ENCODE results near the gene CD163.

GRCh38 chr12:7514416-7514815, 10.8 kb upstream of the CD163 start:
- TF ChIP-seq, protein P1, sequence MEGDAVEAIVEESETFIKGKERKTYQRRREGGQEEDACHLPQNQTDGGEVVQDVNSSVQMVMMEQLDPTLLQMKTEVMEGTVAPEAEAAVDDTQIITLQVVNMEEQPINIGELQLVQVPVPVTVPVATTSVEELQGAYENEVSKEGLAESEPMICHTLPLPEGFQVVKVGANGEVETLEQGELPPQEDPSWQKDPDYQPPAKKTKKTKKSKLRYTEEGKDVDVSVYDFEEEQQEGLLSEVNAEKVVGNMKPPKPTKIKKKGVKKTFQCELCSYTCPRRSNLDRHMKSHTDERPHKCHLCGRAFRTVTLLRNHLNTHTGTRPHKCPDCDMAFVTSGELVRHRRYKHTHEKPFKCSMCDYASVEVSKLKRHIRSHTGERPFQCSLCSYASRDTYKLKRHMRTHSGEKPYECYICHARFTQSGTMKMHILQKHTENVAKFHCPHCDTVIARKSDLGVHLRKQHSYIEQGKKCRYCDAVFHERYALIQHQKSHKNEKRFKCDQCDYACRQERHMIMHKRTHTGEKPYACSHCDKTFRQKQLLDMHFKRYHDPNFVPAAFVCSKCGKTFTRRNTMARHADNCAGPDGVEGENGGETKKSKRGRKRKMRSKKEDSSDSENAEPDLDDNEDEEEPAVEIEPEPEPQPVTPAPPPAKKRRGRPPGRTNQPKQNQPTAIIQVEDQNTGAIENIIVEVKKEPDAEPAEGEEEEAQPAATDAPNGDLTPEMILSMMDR (IDR thresholded peaks at IDR 0.05) = no peak
- no peak for TF ChIP-seq POLR2A (IDR thresholded peaks at IDR 0.05)

All from ovary (tissue), 3 donors.